K562 (cell line): ENCODE data around the gene COL6A2. TPM values are rescaled to one million over a fixed set of nuclear protein-coding genes. Genes with fewer than 3 reads are reported as not detected.
A peak's percentile ranks its signal among the peaks of the same experiment; 100 is the strongest.

ENCODE experiments used
- ATAC-seq: fragments of 200-7000 bp; cut with Tn5 transposase; 3 replicates; pipeline ENCODE4 v1.9.1; 2020; ENCODE audit warnings: moderate library complexity
- BruUV-seq: library from RNA; stranded (reverse); fragments of 400-500 nt; replicated peaks from 2 replicates; lab custom pipeline; 2021; lab: Mats Ljungman, UMichigan
- CTCF ChIA-PET: fragments of 300-600 bp; formaldehyde crosslinking; extraction: SDS; loops from one replicate; lab custom pipeline; 2021; ENCODE audit warnings: low intra/inter-chr PET ratio; lab: Yijun Ruan, JAX
- POLR2A ChIA-PET: fragments of 300-600, 350-650 bp; sonication (Branson Sonifier 250); formaldehyde crosslinking; extraction: SDS; loops from one replicate; lab custom pipeline; 2021; ENCODE audit warnings: antibody characterized with exemption, inconsistent platforms; lab: Yijun Ruan, JAX
- DNase-seq, 4 experiments: peaks; one replicate each; pipeline versions ENCODE4 v3.0.0 to v3.0.0-alpha.2; 2011 to 2018; ENCODE audit warnings: low spot score in 3 of 4, mixed read lengths in 3 of 4; ENCODE audit errors: extremely low read depth in 1 of 4
- FAIRE-seq: peaks from 2 replicates; lab custom pipeline; 2011; peaks lifted over from hg19 to GRCh38; lab: Jason Lieb, UNC
- H2AFZ ChIP-seq: 2 replicates; pipeline ENCODE4 v1.6.0; 2011; ENCODE audit warnings: low read depth, low read length, control low read depth, inconsistent platforms
- H3K27ac ChIP-seq: fragments of 200-600 bp; 3 replicates; pipeline ENCODE4 v1.8.0; 2011; ENCODE audit warnings: low read depth, mild to moderate bottlenecking, control low read depth, inconsistent platforms, low read length, moderate library complexity, mixed read lengths; ENCODE audit errors: extremely low read depth
- H3K27me3 ChIP-seq, 2 experiments: fragments of 300-600 bp in 1 of 2; 2 replicates in 1 of 2; 3 replicates in 1 of 2; pipeline versions ENCODE4 v1.6.0 to v1.8.0; 2011; ENCODE audit warnings: inconsistent platforms in 2 of 2, low read length in 2 of 2, mild to moderate bottlenecking in 1 of 2, mixed read lengths in 1 of 2, moderate library complexity in 1 of 2; ENCODE audit not compliant: control insufficient read depth in 2 of 2, insufficient read depth in 2 of 2
- H3K36me3 ChIP-seq: fragments of 300-600 bp; 3 replicates; pipeline ENCODE4 v1.8.0; 2011; ENCODE audit warnings: mild to moderate bottlenecking, low read length, inconsistent platforms; ENCODE audit not compliant: control insufficient read depth, insufficient read depth
- H3K4me1 ChIP-seq, 2 experiments: fragments of 200-600 bp in 1 of 2; replicated peaks in 1 of 2; 2 replicates in 1 of 2; 3 replicates in 1 of 2; pipeline versions ENCODE4 v1.5.1 to v1.8.0; 2011; ENCODE audit warnings: inconsistent platforms in 2 of 2, low read length in 2 of 2, mild to moderate bottlenecking in 1 of 2, mixed read lengths in 1 of 2, moderate library complexity in 1 of 2; ENCODE audit not compliant: control insufficient read depth in 2 of 2, insufficient read depth in 2 of 2
- H3K4me2 ChIP-seq: 2 replicates; pipeline ENCODE4 v1.6.1; 2011; ENCODE audit warnings: low read length, control low read depth, inconsistent platforms, mixed read lengths; ENCODE audit not compliant: insufficient read depth
- H3K4me3 ChIP-seq: fragments of 200-600 bp; sonication (generic), shearing (Covaris generic); 2 replicates; pipeline ENCODE4 v1.5.1; 2016; ENCODE audit warnings: control low read depth, inconsistent platforms
- H3K79me2 ChIP-seq: fragments of 200-600 bp; 3 replicates; pipeline ENCODE4 v1.8.0; 2011; ENCODE audit warnings: low read length, inconsistent platforms; ENCODE audit not compliant: control insufficient read depth, insufficient read depth
- H3K9ac ChIP-seq, 2 experiments: 2 replicates each; pipeline versions ENCODE4 v1.6.0 to v1.6.1; 2011; ENCODE audit warnings: low read depth in 2 of 2, low read length in 2 of 2, control low read depth in 1 of 2, inconsistent platforms in 1 of 2, mild to moderate bottlenecking in 1 of 2, mixed read lengths in 1 of 2; ENCODE audit not compliant: insufficient read depth in 1 of 2
- H3K9me1 ChIP-seq: one replicate; pipeline ENCODE4 v1.6.0; 2011; ENCODE audit warnings: inconsistent platforms, mild to moderate bottlenecking, low read length, moderate library complexity; ENCODE audit not compliant: control insufficient read depth, insufficient read depth
- H3K9me3 ChIP-seq: replicated peaks from 2 replicates; pipeline ENCODE4 v1.5.1; 2011; ENCODE audit warnings: low read depth, low read length, inconsistent platforms; ENCODE audit not compliant: control insufficient read depth, insufficient read depth
- H4K20me1 ChIP-seq: replicated peaks from 2 replicates; pipeline ENCODE4 v1.6.1; 2011; ENCODE audit warnings: low read length, inconsistent platforms, mixed read lengths; ENCODE audit not compliant: control insufficient read depth, insufficient read depth
- HEY1 ChIP-seq: fragments of 250-450 bp; sonication (Bioruptor Pico); IDR thresholded peaks from 2 replicates; pipeline ENCODE4 v1.5.0; 2020; ENCODE audit warnings: mild to moderate bottlenecking, moderate library complexity, borderline replicate concordance
- HMG20B ChIP-seq: fragments of 250-450 bp; sonication (Bioruptor Pico); IDR thresholded peaks from 2 replicates; pipeline ENCODE4 v1.5.0; 2021; ENCODE audit warnings: mild to moderate bottlenecking
- KDM1A ChIP-seq, 2 experiments: fragments of 450-650 bp; IDR thresholded peaks; 2 replicates each; pipeline ENCODE4 v1.6.1; 2016; ENCODE audit warnings: mild to moderate bottlenecking in 2 of 2
- MEIS2 ChIP-seq: fragments of 450-650 bp; IDR thresholded peaks from 2 replicates; pipeline ENCODE4 v1.6.1; 2014; ENCODE audit warnings: mild to moderate bottlenecking; ENCODE audit not compliant: partially characterized antibody
- NR1H2 ChIP-seq: sonication (generic); formaldehyde crosslinking; IDR thresholded peaks from 2 replicates; pipeline ENCODE4 v1.4.0; 2020; ENCODE audit warnings: mild to moderate bottlenecking, missing genetic modification reagents
- RCOR1 ChIP-seq, 2 experiments: IDR thresholded peaks; 2 replicates each; pipeline ENCODE4 v1.6.1; 2012; ENCODE audit warnings: low read depth in 2 of 2, low read length in 2 of 2, borderline replicate concordance in 1 of 2, improper control_type of control experiment in 1 of 2
- SMARCB1 ChIP-seq: IDR thresholded peaks from 2 replicates; pipeline ENCODE4 v1.6.1; 2011; ENCODE audit warnings: improper control_type of control experiment, low read depth; ENCODE audit not compliant: insufficient read length
- STAG1 ChIP-seq: sonication (generic); formaldehyde crosslinking; IDR thresholded peaks from 2 replicates; pipeline ENCODE4 v1.5.0; 2020; ENCODE audit warnings: missing genetic modification reagents, borderline replicate concordance
- STAT6 ChIP-seq: sonication (generic); formaldehyde crosslinking; IDR thresholded peaks from 2 replicates; pipeline ENCODE4 v1.8.1; 2023; ENCODE audit warnings: mild to moderate bottlenecking, missing genetic modification reagents
- TFAP4 ChIP-seq: sonication (generic); formaldehyde crosslinking; IDR thresholded peaks from 2 replicates; pipeline ENCODE4 v1.8.0; 2022; ENCODE audit warnings: missing genetic modification reagents, mild to moderate bottlenecking, moderate library complexity, borderline replicate concordance
- WGBS: fragments of 100-300 bp; shearing (Covaris generic); methylation state at CpG from one replicate; pipeline ENCODE4 v1.1.6; 2016; ENCODE audit warnings: low coverage, mixed read lengths; ENCODE audit not compliant: insufficient coverage; ENCODE audit errors: missing lambda C conversion rate; 5-methylcytosine and 5-hydroxymethylcytosine counted together
- in situ Hi-C: fragments of 300-500 bp; cut with MboI; formaldehyde crosslinking; loops from 4 replicates; pipeline ENCODE4 v1.15.0; 2018; ENCODE audit warnings: inconsistent platforms, mixed read lengths
- intact Hi-C: fragments of 100-400 bp; cut with micrococcal nuclease; formaldehyde crosslinking; loops from 2 replicates; pipeline ENCODE4 v1.14.2; 2022
- polyA plus RNA-seq, 8 experiments: library from polyadenylated mRNA; depleted of rRNA in 4 of 8; stranded (reverse) in 5 of 8; unstranded in 3 of 8; fragments of >200 nt; fragmentation: Nextera tagmentation in 2 of 8; fragmentation: Illumina TruSeq in 1 of 8; extraction: Ambion mirVana in 2 of 8; extraction: Trizol in 1 of 8; gene quantifications; 2 replicates each; pipeline versions ENCODE4 v1.2.1 to v1.2.3, GENCODE V29; 2011 to 2014; ENCODE audit warnings: inconsistent platforms in 1 of 8, missing spikeins in 1 of 8
- total RNA-seq, 7 experiments: library from RNA; depleted of rRNA in 6 of 7; stranded (reverse); fragments of >200 nt in 6 of 7; fragmentation: Illumina TruSeq in 2 of 7; extraction: Trizol in 2 of 7; gene quantifications; 2 replicates each; pipeline versions ENCODE4 v1.2.1 to v1.2.3, GENCODE V29; 2011 to 2021; ENCODE audit warnings: low replicate concordance in 1 of 7

COL6A2 gene
- total and polyA plus RNA-seq, 9 of the 15 experiments (the other 6 are each of a cell fraction or from before 2014, with no cell fraction given): 0.07 to 1.1 (median 0.24) TPM; not detected in 3

- POLR2A ChIA-PET: no interaction called here
- Histone ChIP-seq H3K9me3 (peaks cover 15% of the 10 kb centered on the region), H3K4me2 (no peak overlapping the region), H3K4me3 (no peak overlapping the region), H3K27ac (no peak overlapping the region), H3K27me3 (no peaks in the 10 kb centered on the region), H3K4me1 (peaks cover 0 to 21% of the 10 kb centered on the region in 2 experiments; a peak in 1 of 5 replicates), H3K9me1 (no peaks in the 10 kb centered on the region), H3K36me3 (peaks cover 58% of the 10 kb centered on the region; the same call in 2 of the 3 replicates), H2AFZ (no peak overlapping the region), H4K20me1 (no peaks in the 10 kb centered on the region; the same call in 1 of the 2 replicates), H3K79me2 (peaks cover 13% of the 10 kb centered on the region; the same call in 1 of the 3 replicates), H3K9ac (no peak overlapping the region)
- ATAC-seq (no peak), DNase-seq (no peak), FAIRE-seq (peak; percentile 29)
- BruUV-seq: no TSS peak
- 92% methylated on average over 4 of the region's 4 CpGs for WGBS
- intact Hi-C loops: no loop called here
- in situ Hi-C loops: no loop called here
- CTCF ChIA-PET: no interaction called here
- no peak for TF ChIP-seq SMARCB1
- TF ChIP-seq HMG20B (CRISPR knock-in tag): no peak
Observed at GRCh38 chr21:46163380-46163779, 65.5 kb downstream of the COL6A2 start.

- H3K4me1 ChIP-seq: peaks cover 0 to 14% of the 10 kb centered on the region in 2 experiments; a peak in 1 of 5 replicates
- peaks cover 4% of the 10 kb centered on the region; the same call in 1 of the 2 replicates for H4K20me1 ChIP-seq
- H3K79me2 ChIP-seq: peaks cover 15% of the 10 kb centered on the region; the same call in 2 of the 3 replicates
- peaks cover 53% of the 10 kb centered on the region; the same call in 2 of the 3 replicates for H3K36me3 ChIP-seq
- DNase-seq (no peak), FAIRE-seq (peak; percentile 67)
- POLR2A ChIA-PET: no interaction called here
- H2AFZ ChIP-seq: no peak overlapping the region
- no peak overlapping the region for H3K9ac ChIP-seq
- CTCF ChIA-PET: no interaction called here
- no peaks in the 10 kb centered on the region for H3K9me1 ChIP-seq
- no peak overlapping the region for H3K27ac ChIP-seq
- no TSS peak for BruUV-seq
- TF ChIP-seq MEIS2 (peak; percentile 57), TFAP4 (CRISPR knock-in tag) (no peak), RCOR1 (IDR thresholded peaks at IDR 0.05; ENCODE audit: borderline replicate concordance in 1 of 2, low read depth in 2 of 2, low read length in 2 of 2) (peak in 1 of 2 experiments; percentile 42; a peak in 1 of 4 replicates), STAT6 (no peak), KDM1A (IDR thresholded peaks at IDR 0.05) (peak; percentile 45 to 50; a peak in 2 of 4 replicates), STAG1 (CRISPR knock-in tag) (no peak), NR1H2 (CRISPR knock-in tag) (no peak), HEY1 (CRISPR knock-in tag) (no peak)
- TF ChIP-seq, all 486 proteins: peak for 3
- no peak for ATAC-seq
- Histone ChIP-seq H3K9me3 (peaks cover 13% of the 10 kb centered on the region), H3K27me3 (no peaks in the 10 kb centered on the region), H3K4me3 (no peak overlapping the region), H3K4me2 (no peak overlapping the region)
- in situ Hi-C loops (no loop called here), intact Hi-C loops (no loop called here)
Observed at GRCh38 chr21:46165098-46165497, 67.2 kb downstream of the COL6A2 start.
